Ovary (tissue), 3 donors: ENCODE results near the gene MUC5AC.

Source experiments
- EP300 ChIP-seq: sonication (generic); formaldehyde crosslinking; IDR thresholded peaks from one replicate; pipeline ENCODE4 v1.6.1; 2017; ENCODE audit warnings: antibody characterized with exemption
- POLR2A ChIP-seq: fragments of 450-650 bp; IDR thresholded peaks from one replicate; pipeline ENCODE4 v1.6.1; 2017; ENCODE audit warnings: antibody characterized with exemption, mild to moderate bottlenecking, moderate library complexity
- TF ChIP-seq, protein P1 (sequence below), 3 donors: fragments of 450-650 bp in 2 of 3; fragments of 200-600 bp in 1 of 3; IDR thresholded peaks; one replicate each; pipeline versions ENCODE4 v1.5.1 to v1.8.0; 2016 to 2022; ENCODE audit warnings: antibody characterized with exemption in 3 of 3, mild to moderate bottlenecking in 1 of 3
- donor health status: DM: no; HTN: no; CAD: no.

DNA sequence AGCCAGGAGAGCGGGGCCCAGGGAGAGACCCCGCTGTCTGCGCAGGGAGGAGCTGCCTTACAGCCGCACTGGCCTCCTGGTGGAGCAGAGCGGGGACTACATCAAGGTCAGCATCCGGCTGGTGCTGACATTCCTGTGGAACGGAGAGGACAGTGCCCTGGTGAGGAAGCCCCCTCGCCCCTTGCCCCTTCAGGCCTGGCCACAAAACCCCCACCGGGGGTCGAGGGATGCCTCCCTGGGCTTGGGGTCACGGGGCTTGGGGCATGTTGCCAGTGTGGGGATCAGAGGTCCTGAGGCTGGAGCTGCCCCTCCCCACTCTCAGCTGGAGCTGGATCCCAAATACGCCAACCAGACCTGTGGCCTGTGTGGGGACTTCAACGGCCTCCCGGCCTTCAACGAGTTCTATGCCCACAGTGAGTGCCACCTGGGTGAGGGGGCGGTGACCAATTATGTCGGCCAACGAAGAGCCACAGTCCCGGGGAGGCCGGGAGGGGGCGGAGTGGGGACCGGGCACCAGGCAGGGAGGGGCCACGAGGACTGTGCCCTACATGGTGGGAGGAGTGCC is 69.3 kb downstream of the MUC5AC start:
- TF ChIP-seq, protein P1, sequence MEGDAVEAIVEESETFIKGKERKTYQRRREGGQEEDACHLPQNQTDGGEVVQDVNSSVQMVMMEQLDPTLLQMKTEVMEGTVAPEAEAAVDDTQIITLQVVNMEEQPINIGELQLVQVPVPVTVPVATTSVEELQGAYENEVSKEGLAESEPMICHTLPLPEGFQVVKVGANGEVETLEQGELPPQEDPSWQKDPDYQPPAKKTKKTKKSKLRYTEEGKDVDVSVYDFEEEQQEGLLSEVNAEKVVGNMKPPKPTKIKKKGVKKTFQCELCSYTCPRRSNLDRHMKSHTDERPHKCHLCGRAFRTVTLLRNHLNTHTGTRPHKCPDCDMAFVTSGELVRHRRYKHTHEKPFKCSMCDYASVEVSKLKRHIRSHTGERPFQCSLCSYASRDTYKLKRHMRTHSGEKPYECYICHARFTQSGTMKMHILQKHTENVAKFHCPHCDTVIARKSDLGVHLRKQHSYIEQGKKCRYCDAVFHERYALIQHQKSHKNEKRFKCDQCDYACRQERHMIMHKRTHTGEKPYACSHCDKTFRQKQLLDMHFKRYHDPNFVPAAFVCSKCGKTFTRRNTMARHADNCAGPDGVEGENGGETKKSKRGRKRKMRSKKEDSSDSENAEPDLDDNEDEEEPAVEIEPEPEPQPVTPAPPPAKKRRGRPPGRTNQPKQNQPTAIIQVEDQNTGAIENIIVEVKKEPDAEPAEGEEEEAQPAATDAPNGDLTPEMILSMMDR (IDR thresholded peaks at IDR 0.05): no peak
- TF ChIP-seq EP300: no peak
- no peak for TF ChIP-seq POLR2A
